Peyer's patch (tissue), 4 donors: Measurements from ENCODE around the gene PPFIBP1.

Experiments
- CTCF ChIP-seq, 6 experiments: fragments of 450-650 bp in 4 of 6; fragments of 200-600 bp in 2 of 6; sonication (generic) in 1 of 6; IDR thresholded peaks; one replicate each; pipeline ENCODE4 v1.5.1; 2017 to 2019; ENCODE audit warnings: antibody characterized with exemption in 6 of 6, mild to moderate bottlenecking in 3 of 6, moderate library complexity in 1 of 6
- POLR2A ChIP-seq, 2 donors: fragments of 450-650 bp; IDR thresholded peaks; one replicate each; pipeline ENCODE4 v1.5.1; 2017; ENCODE audit warnings: antibody characterized with exemption in 2 of 2, mild to moderate bottlenecking in 2 of 2, moderate library complexity in 2 of 2

GRCh38 chr12:27711967-27712366 is 188.0 kb downstream of the PPFIBP1 start:
- TF ChIP-seq CTCF (IDR thresholded peaks at IDR 0.05) (no peak), POLR2A (IDR thresholded peaks at IDR 0.05) (no peak)
